NCI-H1417 (cell line): Measurements from ENCODE around the gene IGFBP4.

Experiments used
- DNase-seq, 3 experiments: peaks; one replicate each; lab custom pipeline; 2025; lab: John Stamatoyannopoulos, UW

Gene IGFBP4

DNA sequence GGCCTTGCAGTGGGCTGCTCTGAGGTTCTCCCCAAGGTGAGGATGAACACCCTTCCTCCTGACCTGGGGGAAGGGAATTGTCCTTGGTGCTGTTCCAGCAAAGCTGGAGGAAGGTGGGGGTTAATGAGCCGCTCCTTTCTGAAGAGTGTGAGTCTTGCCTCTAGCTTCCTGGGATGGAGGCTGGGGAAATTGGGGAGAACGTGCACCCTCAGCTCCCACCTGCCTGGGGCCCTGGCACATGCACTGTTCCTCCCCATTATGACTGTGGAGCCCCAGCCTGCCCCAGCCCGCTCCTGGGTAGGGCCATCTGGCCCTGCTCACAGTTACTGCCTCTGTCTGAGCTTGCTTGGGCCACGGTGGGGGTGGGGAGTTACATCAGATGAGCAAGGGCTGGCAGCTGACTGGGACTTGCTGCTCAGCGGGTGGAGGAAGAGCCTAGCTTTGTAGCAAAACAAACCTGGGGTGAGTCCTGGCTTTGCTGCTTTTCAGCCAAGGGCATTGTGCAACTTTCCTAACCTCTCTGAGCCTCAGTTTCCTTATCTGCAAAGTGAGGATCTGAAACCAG lies 47.1 kb downstream of the IGFBP4 start:
- peak; percentile 14 to 84 (median 69) for DNase-seq

DNA sequence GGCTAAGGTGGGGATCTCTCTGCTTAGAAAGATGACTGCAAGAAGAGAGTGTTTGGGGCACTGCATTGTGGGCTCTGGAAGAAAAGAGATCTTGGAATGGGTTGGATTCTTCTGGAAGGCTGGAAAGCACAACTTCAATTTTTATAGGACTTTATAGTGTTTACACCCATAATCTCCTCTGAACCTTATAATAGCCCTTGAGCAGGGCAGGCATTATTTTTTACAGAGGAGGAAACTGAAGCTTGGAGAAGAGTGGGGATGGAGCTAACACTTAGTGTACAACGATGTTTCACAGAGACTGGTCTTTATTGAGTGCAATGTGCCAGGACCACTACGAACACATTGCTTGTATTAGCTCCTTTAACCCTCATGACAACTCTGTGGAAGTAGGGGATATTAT lies 47.7 kb downstream of the IGFBP4 start:
- DNase-seq = no peak

DNA sequence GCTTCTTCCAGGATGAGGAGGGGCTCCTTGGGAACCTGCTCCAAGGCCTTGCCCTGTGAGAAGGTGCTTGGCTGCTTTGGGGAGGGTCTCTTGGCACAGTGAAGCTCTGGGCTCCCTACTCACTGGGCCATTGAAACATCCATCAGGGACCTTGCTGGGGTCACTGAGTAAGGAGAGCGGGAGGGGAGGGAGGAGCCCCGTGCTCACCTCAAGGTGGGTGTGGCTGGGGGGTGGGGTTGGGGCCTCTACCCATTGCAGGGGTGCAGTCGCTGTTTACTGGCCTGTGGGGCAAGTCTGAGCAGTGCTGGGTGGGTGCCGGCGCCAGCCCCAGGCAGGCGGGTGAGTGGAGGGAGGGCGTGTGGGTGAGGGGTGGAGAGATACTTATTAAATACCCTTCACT lies 48.2 kb downstream of the IGFBP4 start:
- peak in 2 of 3 experiments; percentile 16 to 19 for DNase-seq

DNA sequence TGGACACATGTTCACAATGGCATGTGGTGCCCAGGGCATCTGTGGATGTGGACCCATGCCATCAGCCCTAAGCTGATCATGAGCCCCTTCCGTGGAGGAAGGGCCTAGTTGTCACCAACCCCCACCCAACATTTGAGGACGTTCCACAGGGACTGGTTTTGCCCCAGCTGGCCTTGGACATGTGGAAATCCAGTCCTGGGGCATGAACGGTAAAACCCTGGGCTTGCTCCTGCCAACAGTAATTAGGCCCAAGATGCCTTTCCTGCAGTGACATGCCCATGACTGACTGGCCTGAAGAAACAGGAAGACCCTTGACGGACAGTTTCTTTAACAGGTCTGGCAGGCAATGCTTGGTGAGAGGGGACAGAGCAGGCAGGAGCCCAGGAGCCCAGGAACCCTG lies 50.4 kb downstream of the IGFBP4 start:
- DNase-seq = no peak

DNA sequence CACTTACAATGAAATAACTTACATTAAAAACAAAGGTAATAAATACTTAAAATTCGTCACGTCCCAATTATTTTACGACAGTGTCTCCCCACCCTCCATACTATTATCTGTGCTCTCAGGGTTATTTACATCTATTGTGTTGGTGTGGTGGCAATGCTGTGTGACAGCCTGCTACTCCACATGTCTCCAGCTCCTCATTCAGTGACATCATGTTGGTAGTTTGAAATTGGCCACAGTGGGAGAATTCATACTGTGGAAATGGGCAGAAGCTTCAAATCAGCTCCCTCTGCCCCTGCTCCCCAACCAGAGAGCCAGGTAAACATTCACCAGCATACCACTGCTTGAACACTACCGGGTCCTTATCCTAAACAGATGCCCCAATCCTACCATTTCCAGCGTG lies 51.9 kb downstream of the IGFBP4 start:
- DNase-seq = no peak

DNA sequence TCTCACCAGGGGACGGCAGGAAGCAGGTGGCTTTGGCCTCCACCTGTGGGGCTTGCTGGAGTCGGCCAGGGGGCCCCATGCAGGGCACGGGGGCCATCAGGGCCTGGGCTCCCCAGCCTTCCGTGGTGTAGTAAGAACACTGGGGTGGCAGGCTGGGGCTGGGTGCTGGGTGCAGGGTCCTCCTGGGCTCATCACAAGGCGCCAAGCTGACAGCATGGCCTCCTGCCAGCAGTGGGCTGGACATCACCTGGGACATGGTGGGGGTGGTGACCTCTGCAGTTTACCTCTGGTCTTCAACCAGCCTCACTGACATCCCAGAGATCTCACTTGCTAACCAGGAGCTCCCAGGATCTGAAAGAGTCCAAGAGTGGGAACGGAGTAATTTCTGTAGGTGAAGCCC lies 52.9 kb downstream of the IGFBP4 start:
- DNase-seq = no peak

DNA sequence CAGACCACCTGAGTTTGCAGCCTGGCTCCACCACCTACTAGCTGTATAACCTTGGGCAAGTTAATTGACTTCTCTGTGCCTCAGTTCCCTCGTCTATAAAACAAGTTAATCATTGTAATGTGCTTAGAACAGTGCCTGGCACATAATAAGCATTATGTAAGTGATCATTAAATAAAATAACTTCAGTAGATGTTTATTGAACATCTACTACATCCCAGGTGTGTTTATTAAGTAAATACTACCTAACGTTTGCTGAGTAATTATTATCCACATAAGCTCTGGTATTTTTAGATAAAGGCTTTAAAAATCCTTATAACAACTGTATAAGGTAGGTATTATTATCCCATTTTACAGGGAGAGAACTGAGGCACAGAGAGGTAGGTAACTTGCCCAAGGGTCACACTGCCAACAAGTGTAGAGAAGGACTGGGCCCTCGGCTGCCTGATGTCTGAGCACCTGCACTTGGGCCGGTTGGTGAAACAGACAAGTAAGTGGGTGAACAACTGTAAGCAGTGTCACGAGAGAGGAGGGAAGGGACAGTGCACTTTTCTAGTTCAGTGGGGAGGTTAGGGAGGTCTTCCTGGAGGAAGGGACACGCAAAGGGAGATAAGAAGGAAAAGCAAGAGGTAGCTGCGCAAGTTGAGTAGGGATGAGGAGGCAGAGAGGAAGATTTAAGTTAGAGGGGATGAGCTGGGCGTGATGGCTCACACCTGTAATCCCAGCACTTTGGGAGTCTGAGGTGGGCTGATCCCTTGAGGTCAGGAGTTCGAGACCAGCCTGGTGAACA lies 53.6 kb downstream of the IGFBP4 start:
- DNase-seq = no peak

DNA sequence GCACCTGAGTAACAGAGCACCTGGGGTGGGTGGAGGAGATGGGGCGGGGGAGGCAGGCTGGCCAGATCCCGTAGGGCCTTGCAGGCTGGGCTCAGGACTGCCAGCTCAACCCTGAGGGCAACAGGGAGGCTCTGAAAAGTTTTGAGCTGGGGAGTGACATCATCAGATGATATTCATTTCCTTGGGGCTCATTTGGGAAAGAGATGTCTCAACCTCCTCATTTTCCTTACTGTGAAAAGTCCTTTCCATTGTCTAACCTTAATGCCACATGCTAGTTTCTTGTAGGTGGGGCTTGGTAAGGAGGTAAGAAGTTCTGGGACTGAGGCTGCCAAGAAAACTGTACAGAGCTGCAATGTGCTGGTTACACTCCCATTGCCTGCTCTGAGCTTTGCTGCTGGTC lies 54.4 kb downstream of the IGFBP4 start:
- no peak for DNase-seq

DNA sequence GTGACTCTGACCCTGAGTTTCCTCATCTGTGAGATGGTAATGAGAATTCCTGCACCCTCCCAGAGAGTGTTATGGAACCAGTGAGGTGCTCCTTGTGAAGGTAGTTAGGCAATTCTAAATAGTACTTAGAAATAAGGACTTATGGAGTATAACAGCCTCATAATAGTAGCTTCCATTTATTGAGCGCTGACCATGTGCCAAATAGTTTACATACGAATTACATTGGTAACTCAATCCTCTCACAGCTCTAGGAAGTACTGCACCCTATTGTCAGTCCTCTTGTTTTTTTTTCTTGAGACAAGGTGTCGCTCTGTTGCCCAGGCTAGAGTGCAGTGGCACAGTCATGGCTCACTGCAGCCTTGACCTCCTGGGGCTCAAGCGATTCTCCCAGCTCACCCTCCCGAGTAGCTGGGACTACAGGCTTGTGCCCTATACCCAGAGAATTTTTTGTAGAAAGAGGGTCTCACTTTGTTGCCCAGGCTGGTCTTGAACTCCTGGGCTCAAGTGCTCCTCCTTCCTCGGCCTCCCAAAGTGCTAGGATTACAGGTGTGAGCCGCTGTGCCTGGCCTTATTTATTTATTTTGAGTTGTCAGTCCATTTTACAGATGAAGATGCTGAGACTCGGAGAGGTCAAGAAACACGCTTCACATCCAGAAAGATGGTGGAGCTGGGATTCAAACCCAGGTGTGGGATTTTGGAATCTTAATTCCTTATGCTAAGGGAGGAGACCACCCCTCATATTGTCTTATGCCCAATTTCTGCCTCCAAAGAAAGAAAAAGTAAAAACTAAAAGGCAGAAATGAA lies 55.2 kb downstream of the IGFBP4 start:
- peak in 2 of 3 experiments; percentile 4 to 29 for DNase-seq

DNA sequence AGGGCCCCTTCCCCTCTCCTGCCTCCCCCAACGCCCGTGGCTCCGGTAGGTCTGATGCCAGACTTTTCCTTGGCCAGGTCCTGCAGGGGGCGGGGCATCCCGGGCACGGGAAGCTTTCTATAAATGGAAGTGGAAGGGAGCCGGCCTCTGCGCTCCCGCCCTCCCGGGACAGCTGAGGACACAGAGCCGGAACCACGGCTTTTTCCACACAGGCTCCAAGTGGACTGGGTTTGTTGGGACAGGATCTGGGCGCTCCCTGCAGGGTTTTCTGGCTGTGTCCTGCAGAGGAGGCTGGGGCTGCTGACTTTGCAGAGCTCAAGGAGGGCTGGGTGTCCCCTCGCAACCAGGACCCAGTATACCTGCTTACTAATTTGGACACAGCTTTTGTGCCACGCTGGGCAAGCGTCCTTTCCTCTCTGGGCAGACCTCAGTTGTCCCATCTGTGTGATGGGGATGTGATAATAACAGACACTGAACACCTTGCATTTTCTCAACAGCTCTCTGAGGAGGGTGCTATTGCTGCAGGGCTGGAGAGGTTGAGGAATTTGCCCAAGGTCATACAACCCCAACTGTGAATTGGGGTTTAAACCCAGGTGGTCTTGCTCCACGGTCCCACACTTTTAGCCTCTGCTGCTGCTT lies 56.4 kb downstream of the IGFBP4 start:
- peak in 2 of 3 experiments; percentile 5 to 50 for DNase-seq

DNA sequence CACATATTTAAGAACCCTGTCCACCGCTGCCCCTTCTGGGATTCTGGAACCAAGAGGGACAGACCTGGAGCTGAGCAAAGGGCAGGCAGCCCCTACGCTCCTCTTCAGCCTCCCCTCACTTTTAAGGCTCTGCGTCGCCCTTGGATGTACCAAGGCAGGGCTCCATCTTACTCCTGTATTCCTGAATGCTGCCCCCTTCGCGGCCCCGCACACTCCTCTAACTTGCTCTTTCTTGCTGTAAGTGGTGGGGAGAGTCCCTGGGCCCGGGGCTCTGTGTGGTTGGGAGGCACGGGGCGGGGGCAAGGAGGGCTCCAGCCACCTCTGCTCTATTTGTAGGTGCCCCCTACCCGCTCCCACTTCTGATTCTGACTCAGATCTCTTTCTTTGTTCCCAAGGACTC lies 56.9 kb downstream of the IGFBP4 start:
- DNase-seq = no peak

DNA sequence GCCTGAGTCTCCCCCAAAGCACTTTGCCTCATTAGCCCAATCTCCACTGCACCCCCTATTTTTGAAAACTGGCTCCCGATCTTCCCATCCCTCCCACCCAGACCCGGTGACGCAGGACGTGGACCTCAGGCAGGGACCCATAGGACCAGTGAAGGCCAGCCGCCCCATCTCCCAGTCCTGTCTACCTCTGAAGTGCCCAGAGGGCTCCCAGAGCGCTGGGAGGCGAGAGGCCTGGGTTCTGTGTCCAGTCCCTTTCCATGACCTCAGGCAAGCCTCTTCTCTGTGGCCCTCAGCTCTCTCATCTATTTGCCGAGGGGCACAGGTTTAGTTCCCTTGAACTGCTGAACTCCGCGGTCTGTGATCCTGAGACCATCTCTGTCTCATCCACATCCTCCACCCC lies 57.5 kb downstream of the IGFBP4 start:
- no peak for DNase-seq

DNA sequence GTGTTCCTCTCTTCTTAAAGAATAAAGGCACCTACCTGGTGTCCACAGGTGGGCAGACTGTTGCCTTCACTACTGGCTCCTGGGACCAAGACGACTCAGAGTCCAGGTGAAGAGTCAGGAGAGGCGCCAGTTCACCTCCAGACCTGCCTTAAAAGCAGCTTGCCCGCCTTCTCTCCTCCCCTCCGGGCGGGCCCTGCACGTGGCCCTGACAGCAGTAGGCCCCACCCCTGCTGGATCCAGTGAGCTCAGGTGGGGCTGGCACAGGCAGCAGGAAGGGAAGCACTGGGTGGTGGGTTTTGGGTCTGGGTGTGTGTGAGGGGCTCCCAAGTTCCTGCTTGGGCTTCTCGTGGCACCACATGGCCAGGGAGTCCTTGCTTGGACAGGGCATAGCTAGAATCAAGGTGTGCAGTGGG lies 58.3 kb downstream of the IGFBP4 start, which contains the start of gene TNS4:
TNS4 (minus strand) TSS at position 125 of the 413 bp plus-strand sequence. CDS start 5,198 bp downstream, outside the sequence.
- no peak for DNase-seq

DNA sequence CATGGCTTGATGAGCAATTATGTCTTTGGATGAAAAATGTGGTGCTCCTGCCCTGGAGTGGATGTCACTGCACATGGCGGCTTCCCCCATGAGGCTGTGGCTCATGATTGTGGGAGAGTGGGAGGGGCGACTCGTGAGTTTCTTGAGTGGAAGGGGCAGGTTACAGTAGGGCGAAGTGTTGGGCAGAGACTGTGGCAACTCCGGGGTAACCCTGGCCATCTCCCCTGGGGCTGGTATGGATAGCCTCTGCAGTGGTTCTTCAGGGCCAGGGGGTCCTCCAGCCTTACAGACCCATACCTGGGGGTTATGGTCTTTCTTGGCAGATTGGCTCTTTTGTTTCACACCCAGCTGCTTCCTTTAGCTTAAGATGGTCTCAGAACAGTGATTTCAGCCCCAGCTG lies 59.5 kb downstream of the IGFBP4 start:
- no peak for DNase-seq

DNA sequence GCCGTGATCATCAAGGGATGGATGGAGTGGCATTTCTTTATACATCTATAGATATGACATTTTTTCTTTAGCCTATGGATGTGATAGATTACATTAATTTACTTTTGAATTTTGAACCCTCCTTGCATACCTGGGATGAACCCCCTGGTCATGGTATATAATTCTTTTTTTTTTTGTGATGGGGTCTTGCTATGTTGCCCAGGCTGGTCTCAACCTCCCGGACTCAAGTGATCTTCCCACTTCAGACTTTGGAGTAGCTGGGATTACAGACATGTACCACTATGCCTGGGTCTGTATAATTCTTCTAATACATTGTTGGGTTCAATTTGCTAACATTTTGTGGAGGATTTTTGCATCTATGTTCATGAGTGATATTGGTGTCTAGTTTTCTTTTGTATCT lies 59.9 kb downstream of the IGFBP4 start:
- no peak for DNase-seq

DNA sequence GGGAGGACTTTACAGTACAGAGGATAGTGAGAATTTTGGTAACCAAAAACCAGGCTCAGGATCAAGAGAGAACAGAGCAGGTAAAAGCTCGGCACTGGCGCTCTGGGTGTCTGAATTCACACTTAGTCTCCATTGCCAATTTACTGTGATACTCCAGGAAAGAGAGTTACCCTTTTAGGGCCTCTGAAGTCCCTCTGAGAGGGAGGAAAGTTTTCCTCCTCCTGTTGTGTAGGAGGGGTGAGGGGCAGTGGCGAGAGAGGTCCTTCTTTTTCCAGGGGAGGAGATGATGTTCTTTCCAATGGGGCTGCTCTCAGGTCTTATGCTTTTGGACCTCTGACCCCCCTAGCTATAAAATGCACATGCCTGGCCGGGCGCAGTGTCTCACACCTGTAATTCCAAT lies 63.5 kb downstream of the IGFBP4 start:
- DNase-seq = no peak
